ENCODE results near the gene ALX4.

The ALX4 gene

DNA sequence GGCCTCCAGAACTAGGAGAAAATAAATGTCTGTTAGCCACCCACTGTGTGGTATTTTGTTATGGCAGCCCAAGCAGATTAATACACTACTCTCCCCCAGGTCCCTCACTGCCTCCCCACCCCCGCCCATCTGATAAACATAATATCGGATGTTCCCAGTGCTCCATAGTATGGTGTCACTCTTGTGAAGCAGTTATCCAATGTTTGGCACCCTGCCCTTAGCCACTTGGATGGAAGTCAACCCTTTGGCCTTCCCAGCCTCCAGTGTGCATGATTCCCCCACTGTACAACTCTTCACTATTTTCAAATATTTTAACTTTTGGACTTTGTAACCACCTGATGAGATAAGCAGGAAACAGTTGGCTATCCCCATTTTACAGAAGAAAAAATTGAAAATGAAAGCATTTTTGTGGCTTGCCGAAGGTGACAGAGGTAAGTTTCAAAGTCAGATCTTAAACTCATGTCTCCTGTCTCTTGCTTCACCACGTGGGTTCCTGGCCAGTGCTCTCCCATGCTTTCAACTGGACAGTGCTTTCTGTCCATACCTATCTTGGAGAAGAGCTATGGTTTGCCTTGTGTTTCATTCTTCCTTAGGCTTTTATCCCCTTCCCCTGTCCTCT lies 53.2 kb downstream of the ALX4 start:
- no peak overlapping the region for H2AFZ ChIP-seq (ENCODE audit: low read length)
- H3K36me3 ChIP-seq (ENCODE audit: insufficient read depth, low read length) = no peaks in the 10 kb centered on the region
- no peaks in the 10 kb centered on the region for H3K9me2 ChIP-seq (replicated peaks; ENCODE audit: low read depth, low read length)
- no peaks in the 10 kb centered on the region for H3K27me3 ChIP-seq (ENCODE audit: insufficient read depth, low read length, poor library complexity, severe bottlenecking)
- H3K4me1 ChIP-seq (ENCODE audit: insufficient read depth, low read length, poor library complexity, severe bottlenecking) = no peaks in the 10 kb centered on the region
- no peaks in the 10 kb centered on the region for H4K20me1 ChIP-seq (ENCODE audit: insufficient read depth, low read length, poor library complexity, severe bottlenecking)
- no peak overlapping the region for H3K9ac ChIP-seq (ENCODE audit: low read depth, low read length, poor library complexity, severe bottlenecking)
- H3K9me3 ChIP-seq (ENCODE audit: insufficient read depth, low read depth, low read length) = peaks cover 14% of the 10 kb centered on the region
- H3K4me3 ChIP-seq (ENCODE audit: low read length, poor library complexity, severe bottlenecking) = no peak overlapping the region
- H3K4me2 ChIP-seq (ENCODE audit: low read depth, low read length, poor library complexity, severe bottlenecking) = no peak overlapping the region
- H3F3A ChIP-seq (ENCODE audit: low read depth) = no peaks in the 10 kb centered on the region
- no peaks in the 10 kb centered on the region for H3K79me2 ChIP-seq (ENCODE audit: insufficient read depth, low read length)
- TF ChIP-seq, protein P1, sequence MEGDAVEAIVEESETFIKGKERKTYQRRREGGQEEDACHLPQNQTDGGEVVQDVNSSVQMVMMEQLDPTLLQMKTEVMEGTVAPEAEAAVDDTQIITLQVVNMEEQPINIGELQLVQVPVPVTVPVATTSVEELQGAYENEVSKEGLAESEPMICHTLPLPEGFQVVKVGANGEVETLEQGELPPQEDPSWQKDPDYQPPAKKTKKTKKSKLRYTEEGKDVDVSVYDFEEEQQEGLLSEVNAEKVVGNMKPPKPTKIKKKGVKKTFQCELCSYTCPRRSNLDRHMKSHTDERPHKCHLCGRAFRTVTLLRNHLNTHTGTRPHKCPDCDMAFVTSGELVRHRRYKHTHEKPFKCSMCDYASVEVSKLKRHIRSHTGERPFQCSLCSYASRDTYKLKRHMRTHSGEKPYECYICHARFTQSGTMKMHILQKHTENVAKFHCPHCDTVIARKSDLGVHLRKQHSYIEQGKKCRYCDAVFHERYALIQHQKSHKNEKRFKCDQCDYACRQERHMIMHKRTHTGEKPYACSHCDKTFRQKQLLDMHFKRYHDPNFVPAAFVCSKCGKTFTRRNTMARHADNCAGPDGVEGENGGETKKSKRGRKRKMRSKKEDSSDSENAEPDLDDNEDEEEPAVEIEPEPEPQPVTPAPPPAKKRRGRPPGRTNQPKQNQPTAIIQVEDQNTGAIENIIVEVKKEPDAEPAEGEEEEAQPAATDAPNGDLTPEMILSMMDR (conservative IDR thresholded peaks at IDR 0.05; ENCODE audit: low read length) = no peak
- no peak for TF ChIP-seq EZH2phosphoT487 (IDR thresholded peaks at IDR 0.05; ENCODE audit: borderline replicate concordance)

GRCh38 chr11:44255406-44256071 lies 54.4 kb downstream of the ALX4 start:
- Histone ChIP-seq H3K4me2 (ENCODE audit: low read depth, low read length, poor library complexity, severe bottlenecking) (no peak overlapping the region), H3K36me3 (ENCODE audit: insufficient read depth, low read length) (no peaks in the 10 kb centered on the region), H3K9me2 (replicated peaks; ENCODE audit: low read depth, low read length) (no peaks in the 10 kb centered on the region), H2AFZ (ENCODE audit: low read length) (no peak overlapping the region), H3K27me3 (ENCODE audit: insufficient read depth, low read length, poor library complexity, severe bottlenecking) (no peaks in the 10 kb centered on the region), H3K9me3 (ENCODE audit: insufficient read depth, low read depth, low read length) (peaks cover 14% of the 10 kb centered on the region), H3F3A (ENCODE audit: low read depth) (no peaks in the 10 kb centered on the region), H3K4me3 (ENCODE audit: low read length, poor library complexity, severe bottlenecking) (no peak overlapping the region), H3K9ac (ENCODE audit: low read depth, low read length, poor library complexity, severe bottlenecking) (no peak overlapping the region), H3K79me2 (ENCODE audit: insufficient read depth, low read length) (no peaks in the 10 kb centered on the region), H4K20me1 (ENCODE audit: insufficient read depth, low read length, poor library complexity, severe bottlenecking) (no peaks in the 10 kb centered on the region), H3K4me1 (ENCODE audit: insufficient read depth, low read length, poor library complexity, severe bottlenecking) (no peaks in the 10 kb centered on the region)
- TF ChIP-seq EZH2phosphoT487 (IDR thresholded peaks at IDR 0.05; ENCODE audit: borderline replicate concordance) = no peak
- TF ChIP-seq, protein P1 (conservative IDR thresholded peaks at IDR 0.05; ENCODE audit: low read length) = no peak

DNA sequence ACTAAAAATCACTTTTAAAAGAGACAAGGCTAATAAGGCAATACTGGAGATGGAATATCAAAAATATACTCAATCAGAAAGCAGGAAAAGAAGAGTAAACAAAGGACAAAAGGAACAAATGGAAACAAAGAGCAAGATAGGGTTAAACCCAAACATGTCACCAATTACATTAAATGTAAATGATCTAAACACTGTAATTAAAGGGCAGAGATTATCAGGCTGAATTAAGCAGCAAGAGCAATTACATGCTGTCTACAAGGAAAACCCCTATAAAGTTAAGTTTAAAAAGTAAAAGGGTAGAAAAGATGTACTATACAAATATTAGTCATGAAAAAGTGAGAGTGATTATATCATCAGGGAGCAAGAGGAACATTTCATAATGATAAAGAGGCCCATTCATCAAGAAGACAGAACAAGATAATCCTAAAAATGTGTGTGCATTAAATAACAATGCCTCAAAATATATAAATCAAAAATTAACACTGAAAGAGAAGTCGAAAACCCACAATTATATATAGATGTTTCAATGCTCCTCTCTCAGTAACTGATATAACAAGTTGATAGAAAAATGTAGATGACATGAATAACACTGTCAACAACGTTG lies 56.8 kb downstream of the ALX4 start:
- Histone ChIP-seq H3K4me1 (ENCODE audit: insufficient read depth, low read length, poor library complexity, severe bottlenecking) (no peaks in the 10 kb centered on the region), H3K9me2 (replicated peaks; ENCODE audit: low read depth, low read length) (no peaks in the 10 kb centered on the region), H3K27me3 (ENCODE audit: insufficient read depth, low read length, poor library complexity, severe bottlenecking) (no peaks in the 10 kb centered on the region), H3K9me3 (ENCODE audit: insufficient read depth, low read depth, low read length) (peaks cover 14% of the 10 kb centered on the region), H2AFZ (ENCODE audit: low read length) (no peak overlapping the region), H3K4me3 (ENCODE audit: low read length, poor library complexity, severe bottlenecking) (no peak overlapping the region), H3K9ac (ENCODE audit: low read depth, low read length, poor library complexity, severe bottlenecking) (no peak overlapping the region), H3K4me2 (ENCODE audit: low read depth, low read length, poor library complexity, severe bottlenecking) (no peak overlapping the region), H3K36me3 (ENCODE audit: insufficient read depth, low read length) (no peaks in the 10 kb centered on the region), H4K20me1 (ENCODE audit: insufficient read depth, low read length, poor library complexity, severe bottlenecking) (no peaks in the 10 kb centered on the region), H3F3A (ENCODE audit: low read depth) (no peaks in the 10 kb centered on the region), H3K79me2 (ENCODE audit: insufficient read depth, low read length) (no peaks in the 10 kb centered on the region)
- TF ChIP-seq, protein P1 (conservative IDR thresholded peaks at IDR 0.05; ENCODE audit: low read length) = no peak
- TF ChIP-seq EZH2phosphoT487 (IDR thresholded peaks at IDR 0.05; ENCODE audit: borderline replicate concordance) = no peak

Measured in Loucy (cell line).